ENCODE results near the gene SACM1L.

DNA sequence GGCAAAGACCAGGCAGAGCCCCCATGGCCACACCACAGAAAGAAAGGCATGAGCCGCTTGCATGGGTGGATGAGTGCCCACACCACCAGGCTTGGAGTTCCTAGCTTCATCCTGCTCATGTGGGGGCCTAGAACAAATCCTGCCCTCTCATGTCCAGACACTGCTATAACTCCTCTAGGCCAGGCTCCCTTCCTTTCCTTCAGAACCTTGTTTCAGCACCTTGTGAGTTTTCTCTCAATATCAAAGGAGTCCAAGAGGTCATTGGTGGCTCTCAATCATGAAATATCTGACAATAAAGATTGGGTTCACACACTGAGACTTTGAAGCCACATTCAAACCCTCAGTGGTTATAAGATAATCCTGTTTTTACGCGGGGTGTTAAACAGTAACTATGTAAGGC lies 94.5 kb downstream of the SACM1L start:
- TF ChIP-seq POLR2A (IDR thresholded peaks at IDR 0.05; ENCODE audit: low read depth, low read length): no peak
- no peak for TF ChIP-seq TAF1 (IDR thresholded peaks at IDR 0.05; ENCODE audit: low read depth, low read length)

Data from GM12891 (cell line).